SHP77 (cell line): Measurements from ENCODE around the gene PTPRG.

ENCODE experiments used
- DNase-seq, 2 experiments: peaks; one replicate each; lab custom pipeline; 2025; lab: John Stamatoyannopoulos, UW

Gene PTPRG

GRCh38 chr3:62189376-62189698 is 628.0 kb downstream of the PTPRG start:
- no peak for DNase-seq

GRCh38 chr3:62192891-62193290 is 631.5 kb downstream of the PTPRG start:
- no peak for DNase-seq

- no peak for DNase-seq
Observed at GRCh38 chr3:62193586-62194345, 632.4 kb downstream of the PTPRG start.

GRCh38 chr3:62197350-62198012 is 636.1 kb downstream of the PTPRG start:
- DNase-seq = no peak

GRCh38 chr3:62199126-62199525 is 637.8 kb downstream of the PTPRG start:
- DNase-seq = no peak

GRCh38 chr3:62201438-62202035 is 640.2 kb downstream of the PTPRG start:
- no peak for DNase-seq

- DNase-seq = no peak
Observed at GRCh38 chr3:62203152-62203551, 641.8 kb downstream of the PTPRG start.

GRCh38 chr3:62203561-62203960 is 642.2 kb downstream of the PTPRG start:
- no peak for DNase-seq

GRCh38 chr3:62207197-62207596 is 645.8 kb downstream of the PTPRG start:
- no peak for DNase-seq

- no peak for DNase-seq
Observed at GRCh38 chr3:62208385-62208784, 647.0 kb downstream of the PTPRG start.

- DNase-seq = no peak
Observed at GRCh38 chr3:62209101-62209500, 647.7 kb downstream of the PTPRG start.

- no peak for DNase-seq
Observed at GRCh38 chr3:62210011-62210410, 648.6 kb downstream of the PTPRG start.

- peak; percentile 12 to 32 for DNase-seq
Observed at GRCh38 chr3:62211675-62212429, 650.5 kb downstream of the PTPRG start.

GRCh38 chr3:62214850-62215249 is 653.5 kb downstream of the PTPRG start:
- DNase-seq = no peak

- no peak for DNase-seq
Observed at GRCh38 chr3:62220616-62221015, 659.2 kb downstream of the PTPRG start.

GRCh38 chr3:62225051-62225450 is 663.7 kb downstream of the PTPRG start:
- no peak for DNase-seq

- DNase-seq = no peak
Observed at GRCh38 chr3:62226601-62227339, 665.4 kb downstream of the PTPRG start.

GRCh38 chr3:62228467-62228866 is 667.1 kb downstream of the PTPRG start:
- DNase-seq = no peak

GRCh38 chr3:62229211-62229610 is 667.8 kb downstream of the PTPRG start:
- DNase-seq = no peak

GRCh38 chr3:62229908-62230307 is 668.5 kb downstream of the PTPRG start:
- peak in 1 of 2 experiments; percentile 1 for DNase-seq

GRCh38 chr3:62233065-62233464 is 671.7 kb downstream of the PTPRG start:
- no peak for DNase-seq

GRCh38 chr3:62236016-62236415 is 674.6 kb downstream of the PTPRG start:
- no peak for DNase-seq
